Upper lobe of left lung (tissue), 4 donors: Measurements from ENCODE around the gene NPC1L1.

ENCODE experiments used
- CTCF ChIP-seq, 6 experiments: fragments of 450-650 bp in 4 of 6; fragments of 200-600 bp in 2 of 6; sonication (generic) in 2 of 6; IDR thresholded peaks; one replicate each; pipeline ENCODE4 v1.5.1; 2016 to 2019; ENCODE audit warnings: antibody characterized with exemption in 6 of 6
- EP300 ChIP-seq, 4 donors: sonication (generic); formaldehyde crosslinking; IDR thresholded peaks; one replicate each; pipeline ENCODE4 v1.5.1; 2017; ENCODE audit warnings: antibody characterized with exemption in 4 of 4, control low read depth in 2 of 4
- POLR2A ChIP-seq, 4 donors: fragments of 450-650 bp; IDR thresholded peaks; one replicate each; pipeline ENCODE4 v1.5.1; 2016 to 2017; ENCODE audit warnings: antibody characterized with exemption in 4 of 4, mild to moderate bottlenecking in 2 of 4
- POLR2AphosphoS5 ChIP-seq, 2 donors: sonication (generic); formaldehyde crosslinking; IDR thresholded peaks; one replicate each; pipeline ENCODE4 v1.5.1; 2017; ENCODE audit warnings: antibody characterized with exemption in 2 of 2

- TF ChIP-seq CTCF (IDR thresholded peaks at IDR 0.05) (no peak), POLR2AphosphoS5 (IDR thresholded peaks at IDR 0.05) (no peak), POLR2A (IDR thresholded peaks at IDR 0.05) (no peak), EP300 (IDR thresholded peaks at IDR 0.05) (no peak)
Observed at GRCh38 chr7:44489955-44490350, 51.2 kb downstream of the NPC1L1 start.
